NCI-H1105 treated with DMSO at 0.1 percent for 48 hours (cell line): ENCODE results near the gene PRKN.
"Not testable (repeated sequence)": the region's sequence is repeated elsewhere in the genome, so short reads cannot be mapped to it uniquely, and the experiment has no call there.

ENCODE experiments used
- DNase-seq: peaks from one replicate; lab custom pipeline; 2025; lab: John Stamatoyannopoulos, UW

Gene PRKN

GRCh38 chr6:161545741-161546140, 1181.8 kb downstream of the PRKN start:
- DNase-seq: no peak

GRCh38 chr6:161544801-161545480, 1182.6 kb downstream of the PRKN start:
- DNase-seq: no peak

GRCh38 chr6:161543684-161544309, 1183.8 kb downstream of the PRKN start:
- DNase-seq: no peak

- no peak for DNase-seq
These were observed 1185.1 kb downstream of the PRKN start for GRCh38 chr6:161542346-161542980.

- no peak for DNase-seq
These were observed 1187.0 kb downstream of the PRKN start for GRCh38 chr6:161540532-161540931.

GRCh38 chr6:161536224-161536630, 1191.3 kb downstream of the PRKN start:
- no peak for DNase-seq

- no peak for DNase-seq
These were observed 1193.2 kb downstream of the PRKN start for GRCh38 chr6:161534264-161534873.

GRCh38 chr6:161533266-161533665, 1194.3 kb downstream of the PRKN start:
- DNase-seq: no peak

GRCh38 chr6:161532536-161532935, 1195.0 kb downstream of the PRKN start:
- no peak for DNase-seq

- no peak for DNase-seq
These were observed 1200.8 kb downstream of the PRKN start for GRCh38 chr6:161526794-161527193.

- DNase-seq: no peak
These were observed 1204.2 kb downstream of the PRKN start for GRCh38 chr6:161523362-161523761.

- no peak for DNase-seq
These were observed 1205.3 kb downstream of the PRKN start for GRCh38 chr6:161522276-161522675.

GRCh38 chr6:161511447-161512095, 1216.0 kb downstream of the PRKN start:
- DNase-seq: no peak

GRCh38 chr6:161508341-161508740, 1219.2 kb downstream of the PRKN start:
- DNase-seq: no peak

GRCh38 chr6:161507375-161507774, 1220.2 kb downstream of the PRKN start:
- DNase-seq: no peak

- DNase-seq: no peak
These were observed 1224.0 kb downstream of the PRKN start for GRCh38 chr6:161503570-161503969.

- no peak for DNase-seq
These were observed 1228.7 kb downstream of the PRKN start for GRCh38 chr6:161498881-161499280.

GRCh38 chr6:161498359-161498758, 1229.2 kb downstream of the PRKN start:
- DNase-seq: peak; percentile 83

GRCh38 chr6:161496941-161497340, 1230.6 kb downstream of the PRKN start:
- no peak for DNase-seq

- not testable (repeated sequence) for DNase-seq
These were observed 1231.3 kb downstream of the PRKN start for GRCh38 chr6:161496271-161496670.

GRCh38 chr6:161494566-161494965, 1233.0 kb downstream of the PRKN start:
- no peak for DNase-seq

- DNase-seq: no peak
These were observed 1233.9 kb downstream of the PRKN start for GRCh38 chr6:161493576-161494118.
